ENCODE measurements around the gene ARID5A.

The ARID5A gene

DNA sequence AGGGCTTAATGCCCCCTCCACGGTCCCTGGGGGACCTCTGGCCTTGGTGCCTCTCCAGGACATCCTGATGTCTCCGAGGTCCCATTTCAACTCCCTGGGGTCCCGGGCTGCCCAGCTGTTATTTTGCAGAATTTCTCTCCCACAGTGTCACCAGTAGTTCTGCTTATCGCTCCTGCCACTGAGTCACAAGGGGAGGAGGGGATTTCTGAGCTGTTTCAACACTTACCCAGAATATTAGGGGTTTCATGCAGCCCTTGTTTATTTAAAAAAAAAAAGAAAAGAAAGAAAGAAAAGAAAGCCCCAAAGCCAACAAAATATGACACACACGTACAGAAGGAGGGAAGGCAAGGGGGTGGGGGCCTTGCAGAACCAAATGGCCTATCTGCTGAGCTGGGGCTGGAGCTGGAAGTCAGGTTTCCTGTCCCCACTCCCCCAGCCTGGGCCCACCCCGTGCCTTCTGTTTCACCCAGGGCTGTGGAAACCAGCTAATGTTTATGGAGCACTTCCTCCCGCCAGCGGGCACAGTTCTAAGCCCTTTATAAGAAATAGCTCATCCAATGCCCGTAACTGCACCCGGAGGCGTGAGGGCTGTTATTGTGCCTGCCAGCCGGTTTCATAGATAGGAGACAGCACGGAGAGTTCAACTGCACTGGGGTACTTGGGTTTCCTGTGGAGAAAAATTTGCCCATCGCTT lies 8.4 kb upstream of the ARID5A start:
- peak; percentile 32 to 49 (median 42) for DNase-seq

- DNase-seq = no peak
Measured at GRCh38 chr2:96528700-96529375, 7.7 kb upstream of the ARID5A start.

DNA sequence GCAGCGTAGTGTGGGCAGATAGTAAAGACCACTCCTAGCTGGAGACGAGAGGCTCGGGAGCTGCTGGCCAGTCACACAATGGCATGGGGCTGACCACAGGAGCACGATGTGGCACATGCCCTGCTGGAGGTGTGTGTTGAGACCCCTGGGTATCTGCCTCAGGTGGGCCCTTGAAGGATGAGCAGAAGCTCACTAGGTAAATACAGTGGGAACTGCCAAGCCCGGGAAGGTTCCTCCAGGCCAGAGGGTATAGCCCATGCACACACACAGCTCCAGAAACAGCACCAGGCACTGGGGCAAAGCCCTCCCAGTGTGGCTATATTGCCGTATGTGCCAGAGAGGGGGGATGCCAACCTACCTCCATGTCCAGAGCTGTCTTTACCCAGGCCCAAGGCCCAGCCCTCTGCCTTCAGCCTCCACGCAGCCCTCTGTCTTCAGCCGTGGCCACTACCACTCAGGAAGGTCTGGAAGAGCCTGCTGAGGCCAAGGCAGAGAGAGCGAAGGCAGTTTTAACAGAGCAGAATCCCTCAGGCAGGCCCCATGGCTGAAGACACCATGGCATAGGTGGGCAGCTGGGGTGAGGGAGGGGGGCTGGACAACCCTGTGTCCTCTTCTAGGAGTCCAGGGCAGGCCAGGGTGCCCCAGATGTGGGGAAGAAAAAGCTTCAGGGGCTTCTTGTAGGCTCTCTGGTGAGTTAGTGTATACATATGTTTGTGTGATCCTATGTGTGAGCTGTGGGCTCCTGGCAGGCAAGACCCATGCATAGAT lies 7.0 kb upstream of the ARID5A start:
- DNase-seq = no peak

GRCh38 chr2:96530144-96530430 lies 6.5 kb upstream of the ARID5A start:
- DNase-seq = no peak

DNA sequence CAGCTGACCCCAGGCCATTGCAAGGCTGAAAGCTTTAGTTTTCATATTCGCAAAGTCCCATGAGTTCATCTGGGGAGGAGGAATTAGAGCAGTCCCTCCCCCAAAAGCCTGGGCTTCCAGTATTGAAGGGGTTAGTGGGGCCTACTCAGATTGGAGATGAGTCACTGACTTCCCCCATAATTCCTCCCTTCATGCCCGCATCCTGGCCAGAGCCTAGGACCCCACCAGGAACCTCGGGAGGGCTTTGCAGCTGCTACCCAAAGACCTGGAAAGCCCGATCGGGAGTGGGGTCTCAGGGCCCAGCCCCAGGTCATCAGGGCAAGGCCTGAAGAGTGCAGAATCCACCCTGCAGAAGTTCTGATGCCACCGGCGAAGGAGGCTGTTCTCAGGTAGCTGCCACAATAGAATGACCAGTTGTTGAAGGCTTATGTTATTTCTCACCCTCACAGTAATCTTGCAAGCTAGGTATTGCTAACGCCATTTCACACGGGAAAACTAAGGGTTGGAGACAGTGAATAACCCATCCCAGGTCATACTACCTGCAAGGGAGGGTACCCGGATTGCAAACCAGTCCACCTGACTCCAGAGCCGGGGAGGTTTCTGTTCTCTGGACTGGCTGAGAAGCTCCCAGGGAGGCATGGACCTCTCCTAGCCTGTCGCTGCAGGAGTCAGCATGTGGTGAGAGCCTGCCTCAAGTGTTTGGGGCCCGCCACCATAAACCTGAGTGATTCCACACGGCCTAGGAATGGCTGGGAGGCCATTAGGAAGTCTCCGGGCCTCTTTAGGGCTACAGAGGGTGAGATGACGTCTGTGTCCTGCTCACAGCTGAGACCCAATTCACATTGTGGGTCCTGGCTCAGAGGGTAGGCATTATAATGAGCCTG lies 5.8 kb upstream of the ARID5A start:
- DNase-seq = no peak

DNA sequence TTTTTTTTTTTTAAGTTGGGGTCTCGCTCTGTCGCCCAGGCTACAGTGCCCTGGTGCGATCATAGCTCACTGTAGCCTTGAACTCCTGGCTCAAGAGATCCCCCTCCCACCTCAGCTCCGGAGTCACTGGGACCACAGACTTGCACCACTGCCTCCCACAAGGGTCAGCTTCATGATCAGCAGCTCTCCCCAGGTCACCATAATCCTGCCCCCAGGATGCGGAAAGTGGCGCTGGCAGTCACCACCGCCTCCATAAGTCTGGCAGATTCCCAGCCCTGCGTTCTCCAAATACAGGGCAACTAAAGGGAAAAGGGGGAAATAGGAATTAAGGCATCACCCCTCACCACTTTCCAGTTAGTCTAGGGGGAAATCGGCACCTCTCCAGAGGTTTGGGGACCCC lies 5.2 kb upstream of the ARID5A start:
- no peak for DNase-seq

- DNase-seq = peak; percentile 82 to 91 (median 86)
Measured at GRCh38 chr2:96531872-96532505, 4.6 kb upstream of the ARID5A start.

GRCh38 chr2:96532641-96533291 lies 3.8 kb upstream of the ARID5A start:
- DNase-seq = no peak

DNA sequence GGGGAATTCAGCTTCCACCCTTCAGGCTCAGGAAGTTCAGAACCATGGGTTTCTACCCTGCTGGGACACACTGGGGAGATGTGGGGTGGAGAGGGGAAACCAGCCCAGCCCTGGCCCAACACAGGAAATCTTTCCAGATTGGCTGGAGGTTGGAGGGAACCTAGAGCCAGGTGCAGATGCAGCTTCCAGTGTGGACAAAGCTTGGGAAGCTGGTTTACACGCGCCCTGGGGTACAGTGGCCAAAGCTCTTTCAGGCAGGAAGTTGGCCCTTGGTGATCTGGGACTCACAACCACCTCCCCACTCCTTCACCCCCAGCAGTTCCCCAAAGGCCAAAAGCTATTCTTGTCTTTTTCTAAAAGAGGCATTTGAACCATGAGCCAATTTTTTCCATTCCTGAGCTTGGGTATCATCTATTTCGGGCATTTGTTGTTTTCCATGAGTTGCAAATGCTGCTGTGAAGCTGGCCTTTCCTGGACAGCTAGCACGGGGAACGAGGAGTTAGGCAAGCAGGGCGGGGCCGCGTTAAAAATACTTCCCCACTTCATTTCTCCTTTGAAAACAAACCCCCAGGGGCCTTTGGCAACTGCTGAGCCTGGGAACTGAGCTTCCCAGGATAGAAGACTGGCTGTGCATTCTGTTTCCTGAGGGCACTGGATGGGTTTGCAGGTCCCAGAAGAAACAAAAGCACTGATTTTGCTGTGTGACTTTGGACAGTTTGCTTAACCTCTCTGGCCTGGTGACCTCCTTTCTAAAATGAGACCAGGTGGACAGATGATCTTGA lies 3.1 kb upstream of the ARID5A start:
- no peak for DNase-seq

GRCh38 chr2:96534141-96534540 lies 2.4 kb upstream of the ARID5A start:
- DNase-seq = no peak

GRCh38 chr2:96534701-96535181 lies 1.8 kb upstream of the ARID5A start:
- DNase-seq = no peak

DNA sequence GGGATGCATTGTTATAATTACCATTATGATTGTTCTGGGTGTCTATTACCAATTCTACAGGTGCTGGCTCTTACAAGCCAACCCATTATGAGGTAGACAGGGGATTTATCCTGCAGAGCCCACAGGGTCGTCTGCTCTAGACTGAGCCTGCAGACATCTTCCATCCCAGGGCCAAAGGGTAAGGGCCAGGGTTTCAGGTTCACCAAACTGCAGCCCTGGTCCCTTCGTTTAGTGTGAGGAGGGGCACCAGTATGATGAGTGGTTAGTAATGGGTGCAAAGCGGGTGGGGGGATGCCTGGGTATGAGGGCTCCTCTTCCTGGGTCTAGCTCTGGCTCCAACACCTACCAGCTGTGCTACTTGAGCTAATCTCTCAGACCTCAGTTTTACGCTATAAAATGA lies 1.2 kb upstream of the ARID5A start:
- DNase-seq = no peak

- DNase-seq = peak; percentile 78 to 92 (median 87)
Measured at GRCh38 chr2:96537066-96537733, 648 bp downstream of the ARID5A start.

DNA sequence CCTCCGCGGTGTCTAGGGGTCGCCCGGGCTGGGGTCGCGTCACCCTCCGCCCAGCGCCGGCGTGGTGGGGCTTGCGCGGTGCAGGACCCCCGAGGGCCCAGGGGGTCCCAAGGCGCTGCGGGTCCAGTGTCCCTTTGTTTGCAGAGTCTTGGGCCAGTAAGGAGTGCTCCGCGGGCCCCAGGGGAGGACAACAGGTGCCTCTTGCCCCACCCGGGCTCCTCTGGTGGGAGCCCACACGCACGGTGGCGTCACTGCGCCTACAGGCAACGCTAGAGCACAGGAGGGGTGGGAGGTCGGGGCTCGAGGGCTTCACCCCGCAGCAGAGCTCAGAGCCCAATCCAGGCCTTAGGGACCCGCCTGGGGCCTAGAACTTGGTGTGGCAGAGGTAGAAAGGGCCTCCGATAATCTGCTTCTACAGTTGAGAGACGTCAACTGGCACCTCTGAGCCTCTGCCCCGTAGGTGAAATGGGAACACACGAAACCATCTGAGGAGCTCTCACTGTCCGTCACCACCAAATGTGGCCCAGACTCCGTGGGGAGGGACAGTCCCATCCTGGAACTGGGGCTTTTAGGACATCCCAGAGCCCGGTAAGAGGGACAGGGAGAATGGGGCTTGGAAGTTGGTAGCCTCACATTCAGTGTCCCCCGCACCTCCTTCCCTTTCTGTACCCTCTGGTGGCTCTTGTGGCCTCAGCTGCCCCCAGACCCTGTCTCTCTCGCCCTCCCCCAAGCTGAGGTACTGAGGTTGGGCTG lies 1.4 kb downstream of the ARID5A start:
- peak; percentile 61 to 85 (median 74) for DNase-seq

GRCh38 chr2:96538487-96539214 lies 2.1 kb downstream of the ARID5A start:
- peak; percentile 83 to 98 (median 92) for DNase-seq

DNA sequence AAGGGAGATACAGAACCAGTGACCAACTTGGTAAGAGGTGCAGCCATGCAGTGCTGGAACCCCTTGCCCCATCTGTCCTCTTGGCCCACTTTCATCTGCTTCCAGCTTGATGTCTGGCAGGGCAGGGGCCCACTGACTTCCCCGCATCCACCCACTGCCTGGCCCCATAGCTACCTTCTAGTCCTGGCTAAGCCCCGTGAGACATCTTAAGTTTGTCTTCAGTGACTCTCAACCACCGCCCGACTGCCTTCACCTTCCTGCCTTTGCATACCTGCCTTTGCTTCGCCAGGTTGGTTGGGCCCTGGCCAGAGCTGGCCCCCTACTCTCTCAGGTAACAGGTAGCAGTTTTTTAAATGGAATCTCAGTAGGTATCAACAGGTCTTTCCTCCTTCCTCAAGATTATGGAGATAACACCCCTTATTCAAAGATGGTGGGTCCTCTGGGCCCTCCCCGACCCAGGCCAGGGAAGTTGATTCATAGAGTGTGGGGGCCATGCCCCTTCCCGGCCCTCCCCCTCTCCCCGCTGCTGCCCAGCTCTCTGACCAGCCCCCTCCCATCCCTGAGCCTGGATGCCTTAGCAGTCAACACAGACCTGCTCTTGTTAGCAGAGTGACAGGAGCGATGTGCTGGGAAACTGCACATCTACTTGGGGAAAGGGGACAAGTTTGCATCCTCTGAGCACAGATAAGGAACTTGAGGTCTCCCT lies 2.8 kb downstream of the ARID5A start:
- DNase-seq = peak in 1 of 6 experiments; percentile 47

DNA sequence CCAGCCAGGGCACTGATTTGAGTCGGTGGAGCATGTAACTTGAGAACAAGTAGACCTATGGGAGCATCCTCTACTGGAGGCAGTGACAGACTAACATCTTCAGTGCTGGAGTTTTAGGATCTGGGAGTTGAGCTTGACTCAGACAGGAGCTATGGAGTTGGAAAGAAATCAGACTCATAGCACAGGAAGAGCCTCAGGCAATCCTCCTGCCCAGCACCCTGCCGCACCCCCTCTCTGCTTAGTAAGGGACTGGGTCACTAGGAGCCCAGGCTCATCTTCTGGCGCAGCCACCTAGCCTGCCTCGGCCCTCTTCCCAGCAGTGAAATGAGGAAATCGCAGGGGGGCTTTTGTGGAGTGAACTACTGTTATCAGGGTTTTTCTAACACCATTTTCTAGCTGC lies 3.6 kb downstream of the ARID5A start:
- no peak for DNase-seq

Data from stimulated activated naive CD4-positive, alpha-beta T cell (primary cell).